Neutrophil (primary cell): ENCODE results near the gene LRCH1.
A peak's percentile ranks its signal among the peaks of the same experiment; 100 is the strongest.

Experiments
- H3K27ac ChIP-seq: fragments of 200-600 bp; sonication (generic); 2 replicates; pipeline ENCODE4 v1.5.1; 2016; ENCODE audit warnings: mild to moderate bottlenecking, moderate library complexity
- H3K27me3 ChIP-seq: fragments of 200-600 bp; sonication (generic); 2 replicates; pipeline ENCODE4 v1.6.0; 2016; ENCODE audit warnings: mild to moderate bottlenecking
- H3K36me3 ChIP-seq: fragments of 200-600 bp; sonication (generic); 2 replicates; pipeline ENCODE4 v1.5.1; 2017
- H3K4me1 ChIP-seq, 2 experiments: fragments of 200-600 bp in 1 of 2; sonication (generic) in 1 of 2; 1 replicate in 1 of 2; 2 replicates in 1 of 2; pipeline versions ENCODE4 v1.5.1 to v1.6.1; 2013 to 2016; ENCODE audit warnings: low read depth in 1 of 2, low read length in 1 of 2, mild to moderate bottlenecking in 1 of 2, moderate library complexity in 1 of 2; ENCODE audit not compliant: control insufficient read depth in 1 of 2, insufficient read depth in 1 of 2
- H3K4me3 ChIP-seq, 2 experiments: fragments of 200-600 bp in 1 of 2; sonication (generic) in 1 of 2; 1 replicate in 1 of 2; 2 replicates in 1 of 2; pipeline ENCODE4 v1.5.1; 2013 to 2016; ENCODE audit warnings: low read depth in 1 of 2, low read length in 1 of 2, mild to moderate bottlenecking in 1 of 2, moderate library complexity in 1 of 2
- H3K9me3 ChIP-seq: fragments of 200-600 bp; sonication (generic); 2 replicates; pipeline ENCODE4 v1.5.1; 2016
- CTCF ChIP-seq: fragments of 200-600 bp; sonication (generic); IDR thresholded peaks from 2 replicates; pipeline ENCODE4 v1.5.1; 2016; ENCODE audit warnings: antibody characterized with exemption

Gene LRCH1

GRCh38 chr13:46795321-46795720 is 242.4 kb downstream of the LRCH1 start:
- H3K27ac ChIP-seq = no peak overlapping the region
- TF ChIP-seq CTCF = no peak
- H3K4me3 ChIP-seq = no peak overlapping the region

GRCh38 chr13:46796129-46796514 is 243.2 kb downstream of the LRCH1 start:
- H3K4me1 ChIP-seq = peaks cover 16% of the 10 kb centered on the region in 2 experiments
- peak overlapping the region; percentile 90 to 94 for H3K4me3 ChIP-seq
- H3K27me3 ChIP-seq = no peaks in the 10 kb centered on the region
- H3K36me3 ChIP-seq = peaks cover 2% of the 10 kb centered on the region
- peak overlapping the region; percentile 83 for H3K27ac ChIP-seq
- no peaks in the 10 kb centered on the region for H3K9me3 ChIP-seq
- TF ChIP-seq CTCF = no peak

More at GRCh38 chr13:46795321-46795720, 242.4 kb downstream of the LRCH1 start:
- Histone ChIP-seq H3K36me3 (peaks cover 10% of the 10 kb centered on the region), H3K9me3 (no peaks in the 10 kb centered on the region), H3K4me1 (peaks cover 16% of the 10 kb centered on the region in 2 experiments), H3K27me3 (no peaks in the 10 kb centered on the region)

DNA sequence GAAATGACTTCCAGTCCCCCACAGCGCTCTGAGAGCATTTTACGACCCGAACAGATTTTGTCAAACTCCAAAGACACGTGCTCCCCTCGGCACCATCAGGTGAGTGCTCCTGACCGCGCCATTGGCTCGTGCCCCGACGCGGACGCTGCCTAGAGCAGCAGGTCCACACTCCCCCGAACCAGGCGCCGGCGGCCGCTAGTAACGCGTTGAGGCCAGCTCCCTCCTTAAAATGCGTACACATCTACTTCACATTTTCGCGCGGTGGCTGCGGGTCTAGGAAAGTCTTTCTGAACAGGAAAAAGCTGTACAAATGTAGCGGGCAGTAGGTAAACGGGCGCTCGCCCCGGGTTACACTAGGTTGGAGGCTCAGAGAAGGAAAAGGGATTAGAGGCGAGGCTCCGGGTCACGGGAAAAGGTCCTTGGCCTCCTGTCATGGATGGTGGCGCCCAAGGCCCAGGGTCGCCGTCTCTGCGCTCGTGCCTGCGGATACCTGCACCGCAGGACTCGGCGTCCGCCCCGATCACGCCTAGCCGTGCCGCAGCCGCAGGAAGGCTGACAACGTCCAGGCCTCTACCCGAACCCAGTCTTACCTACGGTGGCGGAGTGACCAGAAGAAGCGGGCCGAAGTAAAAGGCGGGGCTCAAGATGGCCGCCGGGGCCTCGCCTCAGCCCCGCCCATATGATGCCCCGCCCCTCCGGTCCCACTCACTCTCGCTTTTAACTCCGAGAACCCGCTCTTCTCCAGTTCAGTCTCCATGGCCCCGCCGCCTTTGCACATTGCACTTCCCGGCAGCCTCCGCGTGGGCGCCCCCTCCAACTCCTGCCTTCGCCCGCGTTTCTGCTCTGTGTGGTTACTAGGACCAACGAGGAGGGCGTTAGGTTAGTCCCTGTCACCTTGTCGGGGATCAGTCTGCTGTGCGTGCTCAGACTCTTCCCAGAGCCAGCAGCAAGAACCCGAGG is 243.8 kb downstream of the LRCH1 start, which contains the start of gene ESD:
TSS of gene ESD (minus strand) at position 647 of the 960 bp plus-strand sequence. CDS start 5,748 bp downstream, outside the sequence.
- Histone ChIP-seq H3K27me3 (no peaks in the 10 kb centered on the region), H3K9me3 (no peaks in the 10 kb centered on the region), H3K4me3 (peak within 1 kb of the TSS; percentile 90 to 94), H3K36me3 (no peaks in the 10 kb centered on the region), H3K4me1 (peaks cover 16% of the 10 kb centered on the region in 2 experiments), H3K27ac (peak within 1 kb of the TSS; percentile 83)
- TF ChIP-seq CTCF = no peak

DNA sequence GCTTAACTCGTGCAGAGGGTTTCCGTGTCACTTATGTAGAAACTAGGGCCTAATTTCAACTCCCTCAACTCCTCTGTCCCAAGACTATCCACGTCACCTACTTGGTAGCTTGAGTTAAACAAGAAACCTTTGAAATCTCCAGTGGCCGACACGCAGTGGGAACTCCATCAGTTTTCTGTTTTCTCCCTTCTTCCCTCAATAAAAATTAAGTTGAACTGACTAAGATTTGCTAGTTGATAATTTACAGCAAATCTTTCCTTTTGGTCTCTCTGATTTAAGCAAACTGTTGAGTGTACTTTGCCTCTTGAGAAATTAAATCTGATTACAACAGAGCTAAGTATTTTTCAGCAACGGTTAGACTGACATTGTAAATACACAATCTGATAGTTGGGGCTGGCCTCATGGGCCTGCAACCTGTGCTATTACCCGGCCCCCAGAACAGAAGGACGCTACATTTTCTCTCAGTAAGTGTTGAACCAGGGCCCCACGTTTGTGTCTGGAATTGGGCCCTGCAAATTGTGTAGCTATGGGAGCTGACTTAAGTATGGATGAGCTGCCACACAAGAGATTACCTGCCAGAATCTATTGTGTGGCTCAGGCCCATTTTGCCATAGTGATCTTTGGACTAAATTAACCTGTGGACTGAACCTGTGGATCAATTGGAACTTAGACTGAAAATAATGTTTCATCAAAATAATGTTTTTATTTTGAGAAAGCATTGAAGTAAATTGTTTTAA is 244.7 kb downstream of the LRCH1 start:
- H3K27ac ChIP-seq = peak overlapping the region; percentile 83

More for the DNA sequence above, 244.7 kb downstream of the LRCH1 start:
- H3K36me3 ChIP-seq = no peaks in the 10 kb centered on the region
- H3K4me3 ChIP-seq = peak overlapping the region; percentile 90 to 94
- H3K9me3 ChIP-seq = no peaks in the 10 kb centered on the region
- H3K27me3 ChIP-seq = no peaks in the 10 kb centered on the region
- H3K4me1 ChIP-seq = peaks cover 16% of the 10 kb centered on the region in 2 experiments
- no peak for TF ChIP-seq CTCF
